H9 (cell line): Measurements from ENCODE around the gene ATAD5. TPM values are rescaled to one million over a fixed set of nuclear protein-coding genes. Genes with fewer than 3 reads are reported as not detected.

Experiments used
- DNase-seq: peaks from one replicate; pipeline ENCODE4 v3.0.0-alpha.2; 2017
- H2AFZ ChIP-seq: one replicate; pipeline ENCODE4 v1.6.1; 2013; ENCODE audit warnings: mild to moderate bottlenecking, low read length, control low read depth, moderate library complexity
- H2AK5ac ChIP-seq: 2 replicates; pipeline ENCODE4 v1.6.1; 2013; ENCODE audit warnings: low read length, control low read depth, mixed read lengths; ENCODE audit not compliant: insufficient read length
- H2BK120ac ChIP-seq: one replicate; pipeline ENCODE4 v1.6.1; 2013; ENCODE audit warnings: low read depth, mild to moderate bottlenecking, low read length, control low read depth, inconsistent platforms; ENCODE audit not compliant: poor library complexity, severe bottlenecking
- H2BK12ac ChIP-seq: 2 replicates; pipeline ENCODE4 v1.6.1; 2013; ENCODE audit warnings: low read length, control low read depth, mixed read lengths, low read depth; ENCODE audit not compliant: insufficient read length
- H2BK15ac ChIP-seq: 2 replicates; pipeline ENCODE4 v1.6.1; 2013; ENCODE audit warnings: low read depth, low read length, control low read depth
- H2BK20ac ChIP-seq: one replicate; pipeline ENCODE4 v1.6.1; 2013; ENCODE audit warnings: low read depth, mild to moderate bottlenecking, low read length, control low read depth, inconsistent platforms; ENCODE audit not compliant: poor library complexity, severe bottlenecking
- H2BK5ac ChIP-seq: 2 replicates; pipeline ENCODE4 v1.6.1; 2013; ENCODE audit warnings: low read length, control low read depth, mixed read lengths; ENCODE audit not compliant: insufficient read length
- H3K14ac ChIP-seq: 2 replicates; pipeline ENCODE4 v1.6.1; 2013; ENCODE audit warnings: low read length, control low read depth; ENCODE audit not compliant: insufficient read depth
- H3K18ac ChIP-seq: 2 replicates; pipeline ENCODE4 v1.6.1; 2013; ENCODE audit warnings: low read depth, mild to moderate bottlenecking, mixed read lengths, low read length, control low read depth; ENCODE audit not compliant: insufficient read length
- H3K23ac ChIP-seq: 2 replicates; pipeline ENCODE4 v1.6.1; 2013; ENCODE audit warnings: low read length, control low read depth, mixed read lengths, low read depth; ENCODE audit not compliant: insufficient read length
- H3K23me2 ChIP-seq: 2 replicates; pipeline ENCODE4 v1.6.1; 2013; ENCODE audit warnings: low read depth, mild to moderate bottlenecking, mixed read lengths, low read length, control low read depth; ENCODE audit not compliant: insufficient read length, poor library complexity, severe bottlenecking
- H3K27ac ChIP-seq: 2 replicates; pipeline ENCODE4 v1.5.1; 2013; ENCODE audit warnings: low read length, control low read depth, mixed read lengths, low read depth; ENCODE audit not compliant: insufficient read length
- H3K27me3 ChIP-seq: 2 replicates; pipeline ENCODE4 v1.6.1; 2013; ENCODE audit warnings: low read length, control low read depth, inconsistent platforms; ENCODE audit not compliant: insufficient read depth
- H3K4ac ChIP-seq: 2 replicates; pipeline ENCODE4 v1.6.1; 2013; ENCODE audit warnings: low read depth, mild to moderate bottlenecking, control low read depth, inconsistent platforms, low read length, moderate library complexity
- H3K4me1 ChIP-seq: 2 replicates; pipeline ENCODE4 v1.6.1; 2013; ENCODE audit warnings: low read length, control low read depth, inconsistent platforms; ENCODE audit not compliant: insufficient read depth
- H3K4me2 ChIP-seq: 2 replicates; pipeline ENCODE4 v1.6.1; 2013; ENCODE audit warnings: low read length, control low read depth, mixed read lengths; ENCODE audit not compliant: insufficient read length, insufficient read depth
- H3K56ac ChIP-seq: 2 replicates; pipeline ENCODE4 v1.6.1; 2013; ENCODE audit warnings: low read depth, mild to moderate bottlenecking, mixed read lengths, low read length, control low read depth; ENCODE audit not compliant: insufficient read length
- H3K79me1 ChIP-seq: 2 replicates; pipeline ENCODE4 v1.6.1; 2013; ENCODE audit warnings: low read depth, mild to moderate bottlenecking, moderate library complexity, low read length, control low read depth, inconsistent platforms; ENCODE audit not compliant: insufficient read depth, poor library complexity, severe bottlenecking
- H3K79me2 ChIP-seq: 2 replicates; pipeline ENCODE4 v1.6.1; 2013; ENCODE audit warnings: low read length, control low read depth, inconsistent platforms; ENCODE audit not compliant: insufficient read depth
- H3K9ac ChIP-seq: 2 replicates; pipeline ENCODE4 v1.6.1; 2013; ENCODE audit warnings: low read length, control low read depth, mixed read lengths; ENCODE audit not compliant: insufficient read length; ENCODE audit errors: extremely low read depth
- H3K9me3 ChIP-seq: one replicate; pipeline ENCODE4 v1.6.1; 2013; ENCODE audit warnings: low read depth, low read length, inconsistent platforms; ENCODE audit not compliant: control insufficient read depth
- H3T11ph ChIP-seq: one replicate; pipeline ENCODE4 v1.6.1; 2013; ENCODE audit warnings: mild to moderate bottlenecking, low read length, control low read depth, inconsistent platforms
- H4K20me1 ChIP-seq: one replicate; pipeline ENCODE4 v1.6.1; 2013; ENCODE audit not compliant: control insufficient read depth, insufficient read length, insufficient read depth
- H4K5ac ChIP-seq: 2 replicates; pipeline ENCODE4 v1.6.1; 2013; ENCODE audit warnings: low read depth, mild to moderate bottlenecking, mixed read lengths, low read length, control low read depth; ENCODE audit not compliant: insufficient read length
- H4K8ac ChIP-seq: replicated peaks from 2 replicates; pipeline ENCODE4 v1.6.1; 2013; ENCODE audit warnings: low read length, control low read depth, mixed read lengths, low read depth; ENCODE audit not compliant: insufficient read length
- H4K91ac ChIP-seq: 2 replicates; pipeline ENCODE4 v1.6.1; 2013; ENCODE audit warnings: low read depth, mild to moderate bottlenecking, moderate library complexity, mixed read lengths, low read length, control low read depth; ENCODE audit not compliant: insufficient read length
- H3K27ac Mint-ChIP-seq, 3 experiments: 2 replicates in 2 of 3; 3 replicates in 1 of 3; pipeline ENCODE4 v1.8.0; 2020 to 2021; ENCODE audit warnings: mixed read lengths in 3 of 3, mild to moderate bottlenecking in 1 of 3, moderate library complexity in 1 of 3
- H3K27me3 Mint-ChIP-seq: 2 replicates; pipeline ENCODE4 v1.8.0; 2021; ENCODE audit warnings: low read depth, mild to moderate bottlenecking, moderate library complexity, mixed read lengths
- H3K36me3 Mint-ChIP-seq, 3 experiments: 2 replicates in 2 of 3; 3 replicates in 1 of 3; pipeline ENCODE4 v1.8.0; 2020 to 2021; ENCODE audit warnings: low read depth in 3 of 3, mixed read lengths in 3 of 3; ENCODE audit not compliant: insufficient read depth in 1 of 3
- H3K4me1 Mint-ChIP-seq, 2 experiments: 2 replicates each; pipeline ENCODE4 v1.8.0; 2020; ENCODE audit warnings: mixed read lengths in 2 of 2
- H3K4me3 Mint-ChIP-seq, 2 experiments: 2 replicates in 1 of 2; 3 replicates in 1 of 2; pipeline ENCODE4 v1.8.0; 2020 to 2021; ENCODE audit warnings: mild to moderate bottlenecking in 2 of 2, mixed read lengths in 2 of 2, moderate library complexity in 1 of 2
- H3K9me3 Mint-ChIP-seq, 2 experiments: 2 replicates in 1 of 2; 3 replicates in 1 of 2; pipeline ENCODE4 v1.8.0; 2020; ENCODE audit warnings: mild to moderate bottlenecking in 2 of 2, mixed read lengths in 2 of 2, moderate library complexity in 1 of 2
- total RNA-seq: library from RNA; stranded (reverse); gene quantifications from 2 replicates; pipeline ENCODE4 v1.2.1, GENCODE V29; 2021
- TF ChIP-seq, protein P1 (sequence below): fragments of 200-600 bp; sonication (generic); conservative IDR thresholded peaks from 3 replicates; pipeline ENCODE4 v1.8.0; 2021; ENCODE audit warnings: antibody characterized with exemption, mild to moderate bottlenecking

Gene ATAD5
- total RNA-seq, 1 experiment from 2014 or later, result 27.0 TPM

DNA sequence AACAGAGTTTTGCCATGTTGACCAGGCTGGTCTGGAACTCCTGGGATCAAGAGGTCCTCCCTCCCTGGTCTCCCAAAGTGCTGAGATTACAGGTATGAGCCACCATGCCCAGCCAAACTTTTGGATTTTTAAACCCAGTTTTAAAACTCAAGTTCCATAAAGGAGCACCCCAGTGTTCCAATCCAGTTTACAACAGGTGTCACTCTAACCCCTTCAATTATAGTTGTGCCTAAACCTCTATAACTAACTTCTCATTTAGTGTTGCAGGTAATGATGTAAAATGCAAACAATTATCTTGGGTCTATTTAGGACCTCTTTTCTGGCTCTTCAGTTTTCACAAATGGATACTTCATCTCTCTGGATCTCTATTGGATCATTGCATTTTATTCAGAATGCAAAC, 82.2 kb downstream of the ATAD5 start:
- Histone ChIP-seq H3K9me3 (no peaks in the 10 kb centered on the region), H3K9ac (no peak overlapping the region), H2BK5ac (no peak overlapping the region), H3K79me1 (no peaks in the 10 kb centered on the region), H3K79me2 (no peaks in the 10 kb centered on the region), H4K8ac (no peak overlapping the region), H2BK15ac (no peak overlapping the region), H3K23ac (no peak overlapping the region), H2AFZ (no peak overlapping the region), H3T11ph (no peak overlapping the region), H3K4me2 (no peak overlapping the region), H2BK20ac (no peak overlapping the region), H2AK5ac (no peak overlapping the region), H3K23me2 (no peaks in the 10 kb centered on the region), H3K27ac (no peak overlapping the region), H3K14ac (no peak overlapping the region), H4K20me1 (no peaks in the 10 kb centered on the region), H2BK12ac (no peak overlapping the region), H3K18ac (no peak overlapping the region), H3K4ac (no peak overlapping the region), H4K91ac (no peak overlapping the region), H3K56ac (no peak overlapping the region), H3K27me3 (no peaks in the 10 kb centered on the region), H3K4me1 (no peaks in the 10 kb centered on the region), H4K5ac (no peak overlapping the region), H2BK120ac (no peak overlapping the region)
- Mint-ChIP-seq H3K27ac (no peak overlapping the region), H3K4me3 (no peak overlapping the region), H3K36me3 (no peaks in the 10 kb centered on the region), H3K4me1 (no peaks in the 10 kb centered on the region), H3K9me3 (no peaks in the 10 kb centered on the region), H3K27me3 (peaks cover 16% of the 10 kb centered on the region)
- DNase-seq, result no peak
- TF ChIP-seq, protein P1, sequence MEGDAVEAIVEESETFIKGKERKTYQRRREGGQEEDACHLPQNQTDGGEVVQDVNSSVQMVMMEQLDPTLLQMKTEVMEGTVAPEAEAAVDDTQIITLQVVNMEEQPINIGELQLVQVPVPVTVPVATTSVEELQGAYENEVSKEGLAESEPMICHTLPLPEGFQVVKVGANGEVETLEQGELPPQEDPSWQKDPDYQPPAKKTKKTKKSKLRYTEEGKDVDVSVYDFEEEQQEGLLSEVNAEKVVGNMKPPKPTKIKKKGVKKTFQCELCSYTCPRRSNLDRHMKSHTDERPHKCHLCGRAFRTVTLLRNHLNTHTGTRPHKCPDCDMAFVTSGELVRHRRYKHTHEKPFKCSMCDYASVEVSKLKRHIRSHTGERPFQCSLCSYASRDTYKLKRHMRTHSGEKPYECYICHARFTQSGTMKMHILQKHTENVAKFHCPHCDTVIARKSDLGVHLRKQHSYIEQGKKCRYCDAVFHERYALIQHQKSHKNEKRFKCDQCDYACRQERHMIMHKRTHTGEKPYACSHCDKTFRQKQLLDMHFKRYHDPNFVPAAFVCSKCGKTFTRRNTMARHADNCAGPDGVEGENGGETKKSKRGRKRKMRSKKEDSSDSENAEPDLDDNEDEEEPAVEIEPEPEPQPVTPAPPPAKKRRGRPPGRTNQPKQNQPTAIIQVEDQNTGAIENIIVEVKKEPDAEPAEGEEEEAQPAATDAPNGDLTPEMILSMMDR, result no peak
